ENCODE measurements around the gene C12orf56. TPM values are rescaled to one million over a fixed set of nuclear protein-coding genes. Genes with fewer than 3 reads are reported as not detected.
"Not testable (repeated sequence)": the region's sequence is repeated elsewhere in the genome, so short reads cannot be mapped to it uniquely, and the experiment has no call there.

C12orf56 gene
- total RNA-seq, 1 experiment from 2014 or later = 8.1 TPM

DNA sequence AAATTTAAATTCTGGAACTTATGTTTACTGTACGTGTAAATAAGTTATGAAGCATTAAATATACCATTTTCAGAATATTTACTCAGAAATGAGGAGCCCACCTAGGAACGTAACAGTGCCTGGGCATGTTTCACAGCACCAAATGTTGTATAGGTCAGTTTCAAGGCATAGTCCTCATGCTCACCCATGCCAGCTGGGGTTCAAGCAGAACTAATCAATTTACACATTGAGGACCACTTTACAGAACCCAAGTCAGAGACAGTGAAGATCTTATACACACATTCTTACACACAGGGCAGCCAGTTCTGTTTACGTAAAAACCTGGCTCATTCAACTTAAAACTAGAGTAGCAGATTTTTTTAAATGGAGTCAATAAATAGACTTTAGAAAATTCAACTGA, 170.5 kb downstream of the C12orf56 start:
- H3K4me3 ChIP-seq (ENCODE audit: low read length) = no peak overlapping the region
- no peaks in the 10 kb centered on the region for H3K27me3 ChIP-seq (ENCODE audit: low read length)
- ATAC-seq = no peak
- no peak overlapping the region for H3K9ac ChIP-seq (ENCODE audit: low read length)
- no peak overlapping the region for H3K27ac ChIP-seq (ENCODE audit: low read length)
- ChIA-PET POLR2A (ENCODE audit: unreplicated experiment) (no interaction called here), CTCF (no interaction called here)
- no peak overlapping the region for H2AFZ ChIP-seq (ENCODE audit: low read length)
- peaks cover 14% of the 10 kb centered on the region for H3K4me1 ChIP-seq (ENCODE audit: insufficient read depth, low read length)
- no peaks in the 10 kb centered on the region for H3K9me2 ChIP-seq (replicated peaks; ENCODE audit: low read length)
- intact Hi-C loops (cut with micrococcal nuclease) = loop anchor here (5.0 kb wide), 2 partner anchors 38 to 133 kb away; no protein-coding TSS in a partner anchor
- BruUV-seq (replicated peaks) = no TSS peak
- H3K36me3 ChIP-seq (ENCODE audit: low read depth, low read length) = no peaks in the 10 kb centered on the region
- H3K9me3 ChIP-seq (ENCODE audit: low read length) = no peaks in the 10 kb centered on the region
- no peaks in the 10 kb centered on the region for H4K20me1 ChIP-seq (ENCODE audit: low read length)
- peaks cover 14% of the 10 kb centered on the region for H3K79me2 ChIP-seq (ENCODE audit: low read length)
- H3K4me2 ChIP-seq (ENCODE audit: low read length) = peak overlapping the region; percentile 19
- TF ChIP-seq CTCF (conservative IDR thresholded peaks at IDR 0.05; ENCODE audit: low read depth, low read length) (no peak), EZH2 (IDR thresholded peaks at IDR 0.05; ENCODE audit: low read length, unreplicated experiment) (no peak), EZH2phosphoT487 (IDR thresholded peaks at IDR 0.05; ENCODE audit: borderline replicate concordance, low read length) (no peak)
- no peaks in the 10 kb centered on the region for H3F3A ChIP-seq (ENCODE audit: low read length, unreplicated experiment)
- DNase-seq = no peak

- no peak overlapping the region for H3K9ac ChIP-seq (ENCODE audit: low read length)
- peaks cover 14% of the 10 kb centered on the region for H3K79me2 ChIP-seq (ENCODE audit: low read length)
- intact Hi-C loops (cut with micrococcal nuclease) = no loop called here
- DNase-seq (no peak), ATAC-seq (no peak)
- H2AFZ ChIP-seq (ENCODE audit: low read length) = no peak overlapping the region
- CTCF ChIA-PET = no interaction called here
- BruUV-seq (replicated peaks) = no TSS peak
- H3K4me3 ChIP-seq (ENCODE audit: low read length) = no peak overlapping the region
- H3K27ac ChIP-seq (ENCODE audit: low read length) = no peak overlapping the region
- peak overlapping the region; percentile 0; the same call in 1 of the 2 replicates for H3K4me2 ChIP-seq (ENCODE audit: low read length)
- H3K4me1 ChIP-seq (ENCODE audit: insufficient read depth, low read length) = peaks cover 14% of the 10 kb centered on the region
- no peaks in the 10 kb centered on the region for H3K36me3 ChIP-seq (ENCODE audit: low read depth, low read length)
- no peaks in the 10 kb centered on the region for H4K20me1 ChIP-seq (ENCODE audit: low read length)
- H3K27me3 ChIP-seq (ENCODE audit: low read length) = no peaks in the 10 kb centered on the region
- POLR2A ChIA-PET (ENCODE audit: unreplicated experiment) = no interaction called here
- no peaks in the 10 kb centered on the region for H3K9me2 ChIP-seq (replicated peaks; ENCODE audit: low read length)
- no peaks in the 10 kb centered on the region for H3K9me3 ChIP-seq (ENCODE audit: low read length)
- TF ChIP-seq CTCF (conservative IDR thresholded peaks at IDR 0.05; ENCODE audit: low read depth, low read length) = no peak
- TF ChIP-seq EZH2phosphoT487 (IDR thresholded peaks at IDR 0.05; ENCODE audit: borderline replicate concordance, low read length) = no peak
- no peak for TF ChIP-seq EZH2 (IDR thresholded peaks at IDR 0.05; ENCODE audit: low read length, unreplicated experiment)
- H3F3A ChIP-seq (ENCODE audit: low read length, unreplicated experiment) = no peaks in the 10 kb centered on the region
These were observed 171.4 kb downstream of the C12orf56 start for GRCh38 chr12:64219145-64219544.

DNA sequence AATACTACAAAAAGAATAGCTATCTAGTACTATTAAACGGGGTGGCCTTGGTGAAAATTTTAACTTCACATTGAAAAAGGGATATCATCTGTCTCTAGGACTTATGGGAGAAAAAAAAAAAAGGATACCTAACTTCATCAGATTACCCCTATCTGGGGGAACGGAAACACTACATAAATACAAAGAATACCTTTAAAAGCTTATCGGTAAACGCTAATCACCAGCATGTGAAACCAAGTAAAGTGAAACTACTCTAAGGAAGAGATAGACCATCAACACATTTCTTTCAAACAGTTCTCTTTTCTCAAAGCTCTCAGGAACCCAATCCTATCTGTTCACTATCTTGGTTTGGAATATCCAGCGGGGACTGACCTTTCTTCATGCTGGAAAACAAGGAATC, 172.0 kb downstream of the C12orf56 start:
- no peaks in the 10 kb centered on the region for H3K9me2 ChIP-seq (replicated peaks; ENCODE audit: low read length)
- BruUV-seq (replicated peaks) = no TSS peak
- no peaks in the 10 kb centered on the region for H4K20me1 ChIP-seq (ENCODE audit: low read length)
- CTCF ChIA-PET = no interaction called here
- POLR2A ChIA-PET (ENCODE audit: unreplicated experiment) = no interaction called here
- TF ChIP-seq CTCF (conservative IDR thresholded peaks at IDR 0.05; ENCODE audit: low read depth, low read length) = no peak
- TF ChIP-seq EZH2 (IDR thresholded peaks at IDR 0.05; ENCODE audit: low read length, unreplicated experiment) = no peak
- no peak for TF ChIP-seq EZH2phosphoT487 (IDR thresholded peaks at IDR 0.05; ENCODE audit: borderline replicate concordance, low read length)
- DNase-seq = no peak
- H3K4me2 ChIP-seq (ENCODE audit: low read length) = no peak overlapping the region
- no peak overlapping the region for H3K9ac ChIP-seq (ENCODE audit: low read length)
- H3K36me3 ChIP-seq (ENCODE audit: low read depth, low read length) = no peaks in the 10 kb centered on the region
- ATAC-seq = no peak
- H3K4me1 ChIP-seq (ENCODE audit: insufficient read depth, low read length) = peaks cover 14% of the 10 kb centered on the region
- H2AFZ ChIP-seq (ENCODE audit: low read length) = no peak overlapping the region
- H3F3A ChIP-seq (ENCODE audit: low read length, unreplicated experiment) = no peaks in the 10 kb centered on the region
- H3K79me2 ChIP-seq (ENCODE audit: low read length) = peaks cover 14% of the 10 kb centered on the region
- intact Hi-C loops (cut with micrococcal nuclease) = no loop called here
- no peak overlapping the region for H3K27ac ChIP-seq (ENCODE audit: low read length)
- no peaks in the 10 kb centered on the region for H3K9me3 ChIP-seq (ENCODE audit: low read length)
- H3K4me3 ChIP-seq (ENCODE audit: low read length) = no peak overlapping the region
- H3K27me3 ChIP-seq (ENCODE audit: low read length) = no peaks in the 10 kb centered on the region

- CTCF ChIA-PET; BruUV-seq (replicated peaks); H3K36me3 ChIP-seq (ENCODE audit: low read depth, low read length); H3K4me2 ChIP-seq (ENCODE audit: low read length); POLR2A ChIA-PET (ENCODE audit: unreplicated experiment); H3K4me3 ChIP-seq (ENCODE audit: low read length); H3F3A ChIP-seq (ENCODE audit: low read length, unreplicated experiment); H2AFZ ChIP-seq (ENCODE audit: low read length); H3K9me3 ChIP-seq (ENCODE audit: low read length); H3K9me2 ChIP-seq (replicated peaks; ENCODE audit: low read length); H3K27me3 ChIP-seq (ENCODE audit: low read length); H4K20me1 ChIP-seq (ENCODE audit: low read length); DNase-seq; intact Hi-C loops (cut with micrococcal nuclease); H3K9ac ChIP-seq (ENCODE audit: low read length); ATAC-seq; H3K27ac ChIP-seq (ENCODE audit: low read length): not testable (repeated sequence)
- Histone ChIP-seq H3K79me2 (ENCODE audit: low read length) (peaks cover 14% of the 10 kb centered on the region), H3K4me1 (ENCODE audit: insufficient read depth, low read length) (peaks cover 14% of the 10 kb centered on the region)
These were observed 172.9 kb downstream of the C12orf56 start for GRCh38 chr12:64217643-64218042.

All from PC-3 (cell line).